ENCODE data around the gene MACIR. TPM values are rescaled to one million over a fixed set of nuclear protein-coding genes. Genes with fewer than 3 reads are reported as not detected.

MACIR gene
- polyA plus RNA-seq, 1 experiment: 6.3 TPM

DNA sequence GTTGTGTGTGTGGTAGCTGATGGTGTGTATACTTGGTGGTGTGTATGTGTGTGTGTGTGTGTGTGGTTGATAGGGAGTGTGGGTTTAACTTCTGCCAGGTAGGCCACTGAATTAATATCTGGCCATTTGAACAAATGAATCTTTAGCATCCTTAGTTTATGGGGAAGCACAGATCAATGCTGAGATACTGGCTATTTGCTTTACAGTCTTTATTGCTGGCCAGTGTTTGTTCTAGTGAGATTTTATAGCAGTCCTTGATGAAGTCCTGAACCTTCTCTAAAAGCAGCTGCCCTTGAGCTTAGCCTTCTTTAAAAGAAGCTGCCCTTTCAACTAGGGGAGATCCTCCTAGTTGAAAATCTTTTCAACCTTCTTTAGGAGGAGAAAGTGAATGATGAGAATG is 69.3 kb downstream of the MACIR start:
- no peak overlapping the region for H3K4me3 ChIP-seq (ENCODE audit: low read depth, low read length)
- ChIA-PET CTCF (no interaction called here), POLR2A (no interaction called here)
- no peak overlapping the region for H3K27ac ChIP-seq (ENCODE audit: low read depth, low read length)
- DNase-seq (ENCODE audit: low read depth, low spot score): no peak
- no peaks in the 10 kb centered on the region for H3K9me3 ChIP-seq (ENCODE audit: control insufficient read depth, insufficient read depth, low read length)
- TF ChIP-seq, protein P1, sequence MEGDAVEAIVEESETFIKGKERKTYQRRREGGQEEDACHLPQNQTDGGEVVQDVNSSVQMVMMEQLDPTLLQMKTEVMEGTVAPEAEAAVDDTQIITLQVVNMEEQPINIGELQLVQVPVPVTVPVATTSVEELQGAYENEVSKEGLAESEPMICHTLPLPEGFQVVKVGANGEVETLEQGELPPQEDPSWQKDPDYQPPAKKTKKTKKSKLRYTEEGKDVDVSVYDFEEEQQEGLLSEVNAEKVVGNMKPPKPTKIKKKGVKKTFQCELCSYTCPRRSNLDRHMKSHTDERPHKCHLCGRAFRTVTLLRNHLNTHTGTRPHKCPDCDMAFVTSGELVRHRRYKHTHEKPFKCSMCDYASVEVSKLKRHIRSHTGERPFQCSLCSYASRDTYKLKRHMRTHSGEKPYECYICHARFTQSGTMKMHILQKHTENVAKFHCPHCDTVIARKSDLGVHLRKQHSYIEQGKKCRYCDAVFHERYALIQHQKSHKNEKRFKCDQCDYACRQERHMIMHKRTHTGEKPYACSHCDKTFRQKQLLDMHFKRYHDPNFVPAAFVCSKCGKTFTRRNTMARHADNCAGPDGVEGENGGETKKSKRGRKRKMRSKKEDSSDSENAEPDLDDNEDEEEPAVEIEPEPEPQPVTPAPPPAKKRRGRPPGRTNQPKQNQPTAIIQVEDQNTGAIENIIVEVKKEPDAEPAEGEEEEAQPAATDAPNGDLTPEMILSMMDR (IDR thresholded peaks at IDR 0.05; ENCODE audit: low read depth, low read length): no peak
- no peaks in the 10 kb centered on the region for H3K27me3 ChIP-seq (ENCODE audit: control insufficient read depth, insufficient read depth, low read length)

Other genes starting within 250 kb of the MACIR start
- 4.3 and 7.7 TPM in 2 replicates for gene GIN1, start 138.6 kb upstream of the MACIR start, polyA plus RNA-seq (2011; rRNA removed)
- 56.7 and 75.9 TPM in 2 replicates for gene PPIP5K2, start 138.5 kb upstream of the MACIR start, polyA plus RNA-seq (2011; rRNA removed)